Measurements from ENCODE around the gene CNKSR3. TPM values are rescaled to one million over a fixed set of nuclear protein-coding genes. Genes with fewer than 3 reads are reported as not detected.

Gene CNKSR3
- total RNA-seq, 2 donors from 2014 or later, result 11.5 to 16.8 TPM

DNA sequence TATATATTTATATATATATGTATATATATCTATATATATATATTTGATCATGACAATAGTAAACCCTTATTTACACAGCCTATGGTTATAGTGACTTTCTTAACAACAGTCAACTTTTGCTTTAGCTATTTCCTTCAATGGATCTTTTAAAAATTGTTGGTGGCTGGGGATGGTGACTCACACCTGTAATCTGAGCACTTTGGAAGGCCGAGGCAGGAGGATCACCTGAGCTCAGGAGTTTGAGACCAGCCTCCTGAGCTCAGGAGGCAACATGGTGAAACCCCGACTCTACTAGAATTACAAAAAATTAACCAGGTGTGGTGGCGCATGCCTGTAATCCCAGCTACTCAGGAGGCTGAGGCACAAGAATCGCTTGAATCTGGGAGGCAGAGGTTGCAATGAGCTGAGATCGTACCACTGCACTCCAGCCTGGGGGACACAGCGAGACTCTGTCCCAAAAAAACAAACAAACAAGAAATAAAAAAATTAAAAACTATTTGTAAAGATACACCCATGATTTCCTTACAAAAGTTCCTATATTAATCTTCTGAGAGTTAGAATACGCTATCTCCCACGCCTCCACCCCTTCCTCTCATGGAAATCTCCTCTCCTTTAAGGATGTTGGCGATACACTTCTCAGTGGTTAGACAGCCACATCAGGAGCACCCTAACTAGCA lies 29.2 kb upstream of the CNKSR3 start:
- Histone ChIP-seq H3K27me3 (no peaks in the 10 kb centered on the region), H3K4me3 (no peak overlapping the region), H3K36me3 (no peaks in the 10 kb centered on the region), H3K9me3 (no peaks in the 10 kb centered on the region), H3K27ac (no peak overlapping the region), H3K4me1 (no peaks in the 10 kb centered on the region)
- DNase-seq (ENCODE audit: low spot score), result no peak
- TF ChIP-seq, protein P1, sequence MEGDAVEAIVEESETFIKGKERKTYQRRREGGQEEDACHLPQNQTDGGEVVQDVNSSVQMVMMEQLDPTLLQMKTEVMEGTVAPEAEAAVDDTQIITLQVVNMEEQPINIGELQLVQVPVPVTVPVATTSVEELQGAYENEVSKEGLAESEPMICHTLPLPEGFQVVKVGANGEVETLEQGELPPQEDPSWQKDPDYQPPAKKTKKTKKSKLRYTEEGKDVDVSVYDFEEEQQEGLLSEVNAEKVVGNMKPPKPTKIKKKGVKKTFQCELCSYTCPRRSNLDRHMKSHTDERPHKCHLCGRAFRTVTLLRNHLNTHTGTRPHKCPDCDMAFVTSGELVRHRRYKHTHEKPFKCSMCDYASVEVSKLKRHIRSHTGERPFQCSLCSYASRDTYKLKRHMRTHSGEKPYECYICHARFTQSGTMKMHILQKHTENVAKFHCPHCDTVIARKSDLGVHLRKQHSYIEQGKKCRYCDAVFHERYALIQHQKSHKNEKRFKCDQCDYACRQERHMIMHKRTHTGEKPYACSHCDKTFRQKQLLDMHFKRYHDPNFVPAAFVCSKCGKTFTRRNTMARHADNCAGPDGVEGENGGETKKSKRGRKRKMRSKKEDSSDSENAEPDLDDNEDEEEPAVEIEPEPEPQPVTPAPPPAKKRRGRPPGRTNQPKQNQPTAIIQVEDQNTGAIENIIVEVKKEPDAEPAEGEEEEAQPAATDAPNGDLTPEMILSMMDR (IDR thresholded peaks at IDR 0.05), result no peak

DNA sequence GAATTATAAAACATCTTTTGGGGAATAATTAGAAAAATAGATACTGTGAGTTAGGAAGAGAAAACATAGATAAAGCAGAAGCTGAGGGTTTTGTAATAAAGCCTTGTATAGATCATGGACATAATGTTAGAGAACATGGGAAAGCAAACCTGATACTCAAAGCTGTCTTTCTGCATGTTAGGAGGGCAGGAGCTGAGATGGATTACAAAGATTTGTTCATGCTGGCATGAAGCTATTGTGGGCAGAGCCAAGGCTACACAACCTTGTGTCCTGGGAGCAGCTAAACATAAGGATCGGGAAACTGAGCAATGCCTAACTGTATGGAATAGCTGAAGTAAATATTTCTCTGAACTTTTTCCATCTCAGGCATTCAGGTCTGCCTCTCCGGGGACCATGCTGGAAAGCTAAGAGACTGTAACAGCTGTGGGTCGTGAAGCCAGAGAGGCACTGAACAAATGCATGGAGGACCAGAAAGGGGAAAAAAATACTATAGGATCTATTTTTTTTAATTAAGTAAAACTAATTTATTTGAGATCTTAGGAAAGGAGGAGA lies 28.2 kb upstream of the CNKSR3 start:
- Histone ChIP-seq H3K27ac (no peak overlapping the region), H3K27me3 (no peaks in the 10 kb centered on the region), H3K4me1 (no peaks in the 10 kb centered on the region), H3K4me3 (no peak overlapping the region), H3K36me3 (no peaks in the 10 kb centered on the region), H3K9me3 (no peaks in the 10 kb centered on the region)
- no peak for DNase-seq (ENCODE audit: low spot score)
- TF ChIP-seq, protein P1 (IDR thresholded peaks at IDR 0.05), result no peak

DNA sequence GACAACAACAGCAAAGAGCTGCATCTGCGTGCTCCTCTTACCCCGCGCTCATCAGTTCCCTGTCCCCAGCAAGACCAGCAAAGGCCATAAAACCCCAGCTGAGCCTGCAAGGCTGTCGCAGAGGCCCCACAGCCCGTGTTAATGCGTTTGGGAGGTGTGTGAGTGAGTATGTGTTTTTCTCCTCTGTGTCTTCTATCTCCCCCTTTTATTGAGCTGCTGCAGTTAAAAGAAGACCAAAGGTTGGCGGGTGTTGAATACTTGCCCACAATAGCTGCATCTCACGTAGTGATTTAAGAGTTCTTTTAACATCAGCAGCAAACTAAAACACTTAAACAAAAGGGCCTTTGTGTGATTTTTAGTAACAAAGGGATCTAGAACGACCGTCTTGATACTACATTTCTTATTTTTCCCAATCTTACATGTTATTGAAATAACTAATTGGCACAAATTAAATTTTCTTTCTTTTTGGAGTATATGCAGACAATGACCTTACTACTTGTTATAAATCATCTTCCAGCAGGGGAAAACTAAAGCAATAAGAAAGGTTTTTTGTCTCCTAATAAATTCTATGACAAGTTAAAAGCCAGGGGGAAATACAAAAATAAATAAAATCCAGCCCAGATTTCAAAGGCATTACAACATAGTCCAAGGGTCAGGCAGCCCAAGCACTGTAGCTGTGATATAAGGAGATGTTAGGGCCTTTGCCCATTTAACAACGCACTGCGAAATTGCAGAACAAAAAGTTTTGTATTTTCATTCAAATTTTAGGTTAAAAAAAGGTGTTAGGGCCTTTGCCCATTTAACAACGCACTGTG lies 27.2 kb upstream of the CNKSR3 start:
- TF ChIP-seq, protein P1 (IDR thresholded peaks at IDR 0.05), result no peak
- DNase-seq (ENCODE audit: low spot score), result no peak
- no peaks in the 10 kb centered on the region for H3K9me3 ChIP-seq
- H3K4me3 ChIP-seq, result no peak overlapping the region
- no peaks in the 10 kb centered on the region for H3K36me3 ChIP-seq
- no peak overlapping the region for H3K27ac ChIP-seq
- no peaks in the 10 kb centered on the region for H3K27me3 ChIP-seq
- H3K4me1 ChIP-seq, result no peaks in the 10 kb centered on the region

DNA sequence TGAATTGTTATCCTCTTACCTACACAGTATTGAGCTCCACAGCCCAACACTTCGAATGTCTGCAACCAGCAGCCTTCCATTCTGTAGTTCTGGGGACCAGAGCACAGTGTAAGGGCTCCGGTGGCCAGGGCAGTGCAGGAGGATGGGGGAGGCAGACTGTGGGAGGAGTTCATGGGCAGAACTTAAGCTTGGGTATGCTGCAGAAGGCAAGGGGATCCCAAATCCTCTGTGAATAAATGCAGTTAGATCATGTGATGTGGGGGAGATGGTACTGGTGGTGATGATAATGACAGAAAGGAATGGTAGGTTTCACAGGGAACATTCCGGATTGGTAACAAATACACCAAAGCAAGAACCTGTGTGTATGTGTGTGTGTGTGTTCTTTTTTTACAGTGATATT lies 26.5 kb upstream of the CNKSR3 start:
- Histone ChIP-seq H3K36me3 (no peaks in the 10 kb centered on the region), H3K4me1 (no peaks in the 10 kb centered on the region), H3K4me3 (no peak overlapping the region), H3K27me3 (no peaks in the 10 kb centered on the region), H3K27ac (no peak overlapping the region), H3K9me3 (no peaks in the 10 kb centered on the region)
- no peak for DNase-seq (ENCODE audit: low spot score)
- TF ChIP-seq, protein P1 (IDR thresholded peaks at IDR 0.05), result no peak

DNA sequence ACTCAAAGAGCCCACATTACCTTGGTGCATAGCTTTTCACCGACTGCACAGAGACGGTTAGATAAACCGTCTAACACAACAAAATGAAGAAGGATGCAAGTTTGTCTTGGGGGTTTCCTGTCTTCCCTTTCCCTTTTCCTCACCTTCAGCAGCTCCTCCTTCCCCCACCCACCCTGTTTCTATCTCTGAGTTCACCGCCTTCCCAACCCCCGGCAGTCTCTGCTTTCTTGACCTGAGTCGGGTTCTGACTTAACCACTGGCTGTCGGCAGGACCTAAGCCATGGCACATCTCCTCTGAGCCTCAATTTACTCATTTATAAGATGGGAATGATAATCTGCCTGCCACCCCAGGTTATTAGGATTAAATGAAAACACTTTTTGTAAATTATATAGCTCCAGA lies 25.8 kb upstream of the CNKSR3 start:
- Histone ChIP-seq H3K27ac (no peak overlapping the region), H3K27me3 (no peaks in the 10 kb centered on the region), H3K4me1 (no peaks in the 10 kb centered on the region), H3K36me3 (no peaks in the 10 kb centered on the region), H3K9me3 (no peaks in the 10 kb centered on the region), H3K4me3 (no peak overlapping the region)
- TF ChIP-seq, protein P1 (IDR thresholded peaks at IDR 0.05), result no peak
- no peak for DNase-seq (ENCODE audit: low spot score)
